Trophoblast cell (in vitro differentiated cells and primary cell): ENCODE data around the gene PLXNA2.
A peak's percentile ranks its signal among the peaks of the same experiment; 100 is the strongest.

Experiments
- DNase-seq, 2 donors: peaks; one replicate each; pipeline ENCODE4 v3.0.0-alpha.2; 2016
- H2AFZ ChIP-seq: 2 replicates; pipeline ENCODE4 v1.6.1; 2013; ENCODE audit warnings: low read length, moderate library complexity, mild to moderate bottlenecking; ENCODE audit not compliant: insufficient read depth, poor library complexity
- H2AK5ac ChIP-seq: 2 replicates; pipeline ENCODE4 v1.6.1; 2013; ENCODE audit warnings: mild to moderate bottlenecking, low read length
- H2BK120ac ChIP-seq: 2 replicates; pipeline ENCODE4 v1.6.1; 2013; ENCODE audit warnings: low read length, mild to moderate bottlenecking, moderate library complexity; ENCODE audit not compliant: insufficient read depth, poor library complexity
- H2BK12ac ChIP-seq: 2 replicates; pipeline ENCODE4 v1.6.1; 2013; ENCODE audit warnings: mild to moderate bottlenecking, low read length, moderate library complexity
- H2BK5ac ChIP-seq: 2 replicates; pipeline ENCODE4 v1.6.1; 2013; ENCODE audit warnings: low read length, low read depth, moderate library complexity, mild to moderate bottlenecking; ENCODE audit not compliant: poor library complexity
- H3K14ac ChIP-seq: 2 replicates; pipeline ENCODE4 v1.6.1; 2013; ENCODE audit warnings: mild to moderate bottlenecking, low read length
- H3K18ac ChIP-seq: 2 replicates; pipeline ENCODE4 v1.6.1; 2013; ENCODE audit warnings: mild to moderate bottlenecking, low read length
- H3K23ac ChIP-seq: 2 replicates; pipeline ENCODE4 v1.6.1; 2013; ENCODE audit warnings: low read length
- H3K27ac ChIP-seq: 2 replicates; pipeline ENCODE4 v1.5.1; 2013; ENCODE audit warnings: low read depth, mild to moderate bottlenecking, inconsistent platforms, low read length, moderate library complexity
- H3K27me3 ChIP-seq: 2 replicates; pipeline ENCODE4 v1.6.1; 2013; ENCODE audit warnings: inconsistent platforms, mild to moderate bottlenecking, low read length, moderate library complexity; ENCODE audit not compliant: insufficient read depth
- H3K36me3 ChIP-seq, 2 experiments: 1 replicate in 1 of 2; 2 replicates in 1 of 2; pipeline ENCODE4 v1.6.1; 2013; ENCODE audit warnings: low read length in 2 of 2, mild to moderate bottlenecking in 2 of 2, moderate library complexity in 1 of 2; ENCODE audit not compliant: insufficient read depth in 2 of 2, control insufficient read depth in 1 of 2
- H3K4ac ChIP-seq: 2 replicates; pipeline ENCODE4 v1.6.1; 2013; ENCODE audit warnings: low read depth, mild to moderate bottlenecking, low read length, moderate library complexity
- H3K4me1 ChIP-seq, 2 experiments: 1 replicate in 1 of 2; 2 replicates in 1 of 2; pipeline ENCODE4 v1.6.1; 2013; ENCODE audit warnings: low read length in 2 of 2, mild to moderate bottlenecking in 2 of 2, moderate library complexity in 1 of 2; ENCODE audit not compliant: insufficient read depth in 2 of 2, control insufficient read depth in 1 of 2
- H3K4me2 ChIP-seq: 2 replicates; pipeline ENCODE4 v1.6.1; 2013; ENCODE audit warnings: inconsistent platforms, mild to moderate bottlenecking, low read length, moderate library complexity
- H3K4me3 ChIP-seq: 2 replicates; pipeline ENCODE4 v1.5.1; 2013; ENCODE audit warnings: mild to moderate bottlenecking, low read depth, low read length, inconsistent platforms
- H3K79me1 ChIP-seq: one replicate; pipeline ENCODE4 v1.6.1; 2013; ENCODE audit warnings: low read length
- H3K79me2 ChIP-seq: 2 replicates; pipeline ENCODE4 v1.6.1; 2013; ENCODE audit warnings: low read length, mild to moderate bottlenecking; ENCODE audit not compliant: control insufficient read depth, insufficient read depth, poor library complexity
- H3K9ac ChIP-seq: 2 replicates; pipeline ENCODE4 v1.6.1; 2013; ENCODE audit warnings: mild to moderate bottlenecking, low read length
- H3K9me3 ChIP-seq: 2 replicates; pipeline ENCODE4 v1.6.1; 2013; ENCODE audit warnings: low read depth, mild to moderate bottlenecking, control low read depth, inconsistent platforms, low read length; ENCODE audit not compliant: insufficient read depth
- H4K12ac ChIP-seq: 2 replicates; pipeline ENCODE4 v1.6.1; 2013; ENCODE audit warnings: low read depth, mild to moderate bottlenecking, low read length, moderate library complexity
- H4K8ac ChIP-seq: 2 replicates; pipeline ENCODE4 v1.6.1; 2013; ENCODE audit warnings: low read depth, mild to moderate bottlenecking, low read length, moderate library complexity
- H4K91ac ChIP-seq: one replicate; pipeline ENCODE4 v1.6.1; 2013; ENCODE audit warnings: low read depth, mild to moderate bottlenecking, low read length, moderate library complexity
- WGBS: extraction: QIAGEN DNeasy Blood & Tissue Kit; methylation state at CpG from one replicate; pipeline ENCODE4 v1.1.7; 2013; ENCODE audit warnings: missing lambda C conversion rate; ENCODE audit not compliant: insufficient read length, insufficient coverage; ENCODE audit errors: extremely low coverage; 5-methylcytosine and 5-hydroxymethylcytosine counted together

PLXNA2 gene

GRCh38 chr1:208145167-208145566 lies 99.0 kb downstream of the PLXNA2 start:
- no peak overlapping the region for H2BK12ac ChIP-seq
- H3K4me2 ChIP-seq, result no peak overlapping the region
- no peak overlapping the region for H4K91ac ChIP-seq
- H3K4ac ChIP-seq, result no peak overlapping the region
- no peak overlapping the region for H2BK120ac ChIP-seq
- peak overlapping the region; percentile 54 for H3K18ac ChIP-seq
- H3K79me2 ChIP-seq, result no peaks in the 10 kb centered on the region
- no peak overlapping the region for H2BK5ac ChIP-seq
- peaks cover 13 to 17% of the 10 kb centered on the region in 2 experiments for H3K36me3 ChIP-seq
- H3K4me3 ChIP-seq, result no peak overlapping the region
- H4K8ac ChIP-seq, result no peak overlapping the region
- no peak overlapping the region for H3K9ac ChIP-seq
- H2AK5ac ChIP-seq, result no peak overlapping the region
- H3K9me3 ChIP-seq, result no peaks in the 10 kb centered on the region
- DNase-seq, result no peak
- H3K79me1 ChIP-seq, result no peaks in the 10 kb centered on the region
- no peak overlapping the region for H4K12ac ChIP-seq
- peaks cover 2 to 10% of the 10 kb centered on the region in 2 experiments for H3K4me1 ChIP-seq
- WGBS, result no CpG with 5 or more reads among the region's 3 CpGs
- H3K27me3 ChIP-seq, result no peaks in the 10 kb centered on the region
- H3K14ac ChIP-seq, result no peak overlapping the region
- no peak overlapping the region for H2AFZ ChIP-seq
- H3K23ac ChIP-seq, result no peak overlapping the region
- no peak overlapping the region for H3K27ac ChIP-seq

GRCh38 chr1:208142590-208143382 lies 101.4 kb downstream of the PLXNA2 start:
- no peak overlapping the region for H2BK12ac ChIP-seq
- H2AFZ ChIP-seq, result no peak overlapping the region
- H3K9me3 ChIP-seq, result no peaks in the 10 kb centered on the region
- H3K23ac ChIP-seq, result no peak overlapping the region
- H3K36me3 ChIP-seq, result peaks cover 16 to 29% of the 10 kb centered on the region in 2 experiments
- H3K18ac ChIP-seq, result no peak overlapping the region
- no peak overlapping the region for H3K9ac ChIP-seq
- no peak overlapping the region for H3K4ac ChIP-seq
- no peaks in the 10 kb centered on the region for H3K79me1 ChIP-seq
- H2AK5ac ChIP-seq, result no peak overlapping the region
- H3K14ac ChIP-seq, result no peak overlapping the region
- no peak for DNase-seq
- H2BK5ac ChIP-seq, result no peak overlapping the region
- H3K27me3 ChIP-seq, result no peaks in the 10 kb centered on the region
- no peak overlapping the region for H4K8ac ChIP-seq
- H3K27ac ChIP-seq, result no peak overlapping the region
- no peak overlapping the region for H3K4me2 ChIP-seq
- H3K4me1 ChIP-seq, result peaks cover 2 to 6% of the 10 kb centered on the region in 2 experiments
- no peaks in the 10 kb centered on the region for H3K79me2 ChIP-seq
- no peak overlapping the region for H3K4me3 ChIP-seq
- H2BK120ac ChIP-seq, result no peak overlapping the region
- no CpG with 5 or more reads among the region's 5 CpGs for WGBS
- H4K12ac ChIP-seq, result no peak overlapping the region
- H4K91ac ChIP-seq, result no peak overlapping the region

- no peak overlapping the region for H3K4me3 ChIP-seq
- no peaks in the 10 kb centered on the region for H3K9me3 ChIP-seq
- no CpG with 5 or more reads among the region's 5 CpGs for WGBS
- H2BK5ac ChIP-seq, result no peak overlapping the region
- no peak overlapping the region for H3K14ac ChIP-seq
- H2AFZ ChIP-seq, result no peak overlapping the region
- H4K91ac ChIP-seq, result no peak overlapping the region
- peaks cover 16 to 29% of the 10 kb centered on the region in 2 experiments for H3K36me3 ChIP-seq
- no peaks in the 10 kb centered on the region for H3K79me2 ChIP-seq
- no peak overlapping the region for H3K9ac ChIP-seq
- no peak overlapping the region for H4K8ac ChIP-seq
- H2BK12ac ChIP-seq, result no peak overlapping the region
- H2BK120ac ChIP-seq, result no peak overlapping the region
- no peak overlapping the region for H3K4me2 ChIP-seq
- no peak overlapping the region for H3K23ac ChIP-seq
- no peak overlapping the region for H3K27ac ChIP-seq
- H3K4me1 ChIP-seq, result peaks cover 2 to 6% of the 10 kb centered on the region in 2 experiments
- no peaks in the 10 kb centered on the region for H3K27me3 ChIP-seq
- no peak overlapping the region for H3K18ac ChIP-seq
- H3K79me1 ChIP-seq, result no peaks in the 10 kb centered on the region
- H4K12ac ChIP-seq, result no peak overlapping the region
- H3K4ac ChIP-seq, result no peak overlapping the region
- no peak overlapping the region for H2AK5ac ChIP-seq
- no peak for DNase-seq
Observed at GRCh38 chr1:208141610-208142192, 102.5 kb downstream of the PLXNA2 start.

- Histone ChIP-seq H3K36me3 (peaks cover 15 to 29% of the 10 kb centered on the region in 2 experiments), H4K8ac (no peak overlapping the region), H4K91ac (no peak overlapping the region), H3K27me3 (no peaks in the 10 kb centered on the region), H3K79me2 (peaks cover 2% of the 10 kb centered on the region), H3K14ac (no peak overlapping the region), H4K12ac (no peak overlapping the region), H2BK5ac (no peak overlapping the region), H3K4me3 (no peak overlapping the region), H3K4ac (no peak overlapping the region), H2BK12ac (no peak overlapping the region), H3K9me3 (peaks cover 2% of the 10 kb centered on the region), H2BK120ac (no peak overlapping the region), H3K79me1 (no peaks in the 10 kb centered on the region), H2AK5ac (no peak overlapping the region), H3K27ac (no peak overlapping the region), H2AFZ (no peak overlapping the region), H3K18ac (no peak overlapping the region), H3K4me2 (no peak overlapping the region), H3K23ac (no peak overlapping the region), H3K9ac (no peak overlapping the region), H3K4me1 (peaks cover 14 to 18% of the 10 kb centered on the region in 2 experiments)
- DNase-seq, result no peak
- WGBS, result no CpG with 5 or more reads among the region's 3 CpGs
Observed at GRCh38 chr1:208139434-208140045, 104.6 kb downstream of the PLXNA2 start.
